LNCAP (cell line): Measurements from ENCODE around the gene IPO8.

Experiments used
- TF ChIP-seq, protein P1 (sequence below): fragments of 450-650 bp; IDR thresholded peaks from 2 replicates; pipeline ENCODE4 v1.5.1; 2017; ENCODE audit warnings: mild to moderate bottlenecking

The IPO8 gene

GRCh38 chr12:30640392-30640791 is 55.3 kb downstream of the IPO8 start:
- TF ChIP-seq, protein P1, sequence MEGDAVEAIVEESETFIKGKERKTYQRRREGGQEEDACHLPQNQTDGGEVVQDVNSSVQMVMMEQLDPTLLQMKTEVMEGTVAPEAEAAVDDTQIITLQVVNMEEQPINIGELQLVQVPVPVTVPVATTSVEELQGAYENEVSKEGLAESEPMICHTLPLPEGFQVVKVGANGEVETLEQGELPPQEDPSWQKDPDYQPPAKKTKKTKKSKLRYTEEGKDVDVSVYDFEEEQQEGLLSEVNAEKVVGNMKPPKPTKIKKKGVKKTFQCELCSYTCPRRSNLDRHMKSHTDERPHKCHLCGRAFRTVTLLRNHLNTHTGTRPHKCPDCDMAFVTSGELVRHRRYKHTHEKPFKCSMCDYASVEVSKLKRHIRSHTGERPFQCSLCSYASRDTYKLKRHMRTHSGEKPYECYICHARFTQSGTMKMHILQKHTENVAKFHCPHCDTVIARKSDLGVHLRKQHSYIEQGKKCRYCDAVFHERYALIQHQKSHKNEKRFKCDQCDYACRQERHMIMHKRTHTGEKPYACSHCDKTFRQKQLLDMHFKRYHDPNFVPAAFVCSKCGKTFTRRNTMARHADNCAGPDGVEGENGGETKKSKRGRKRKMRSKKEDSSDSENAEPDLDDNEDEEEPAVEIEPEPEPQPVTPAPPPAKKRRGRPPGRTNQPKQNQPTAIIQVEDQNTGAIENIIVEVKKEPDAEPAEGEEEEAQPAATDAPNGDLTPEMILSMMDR, result no peak

DNA sequence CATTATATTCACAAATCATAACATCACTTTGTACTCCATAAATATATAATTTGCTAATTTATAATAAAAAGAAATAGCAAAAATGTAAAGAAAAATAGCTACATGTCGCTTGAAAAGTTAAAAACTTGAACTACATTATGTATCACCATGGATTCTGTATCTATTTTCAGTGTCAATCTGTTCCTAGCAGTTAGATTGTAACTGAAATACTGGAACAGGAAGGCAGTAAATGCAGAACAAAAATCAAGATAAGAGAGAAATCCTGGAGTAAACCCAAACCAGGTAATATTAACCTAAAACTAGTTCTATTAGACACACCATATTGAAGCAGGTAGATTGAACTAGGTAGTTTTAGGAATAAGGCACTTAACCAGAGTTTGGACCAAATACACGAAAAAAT is 60.3 kb downstream of the IPO8 start:
- TF ChIP-seq, protein P1, result no peak

DNA sequence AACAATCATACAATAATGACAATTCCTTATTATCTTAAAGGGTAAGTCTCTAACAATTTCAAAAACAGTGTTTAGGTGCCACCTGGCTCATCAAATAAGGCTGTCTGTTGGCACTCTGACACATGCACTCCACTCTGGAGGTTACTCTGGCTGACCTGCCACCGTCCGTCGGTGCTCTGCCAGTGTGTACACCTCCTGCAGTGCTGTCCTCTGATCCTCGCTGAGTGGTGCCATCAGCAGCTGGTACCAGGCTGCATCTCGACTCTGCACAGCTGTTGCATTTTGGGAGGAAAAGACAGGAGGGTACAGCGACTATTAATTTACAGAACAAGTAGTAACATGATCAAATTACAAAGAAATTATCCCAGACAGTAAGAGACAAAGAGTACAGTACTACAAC is 63.9 kb downstream of the IPO8 start:
- TF ChIP-seq, protein P1, result no peak

GRCh38 chr12:30630979-30631285 is 64.7 kb downstream of the IPO8 start:
- TF ChIP-seq, protein P1, result no peak

DNA sequence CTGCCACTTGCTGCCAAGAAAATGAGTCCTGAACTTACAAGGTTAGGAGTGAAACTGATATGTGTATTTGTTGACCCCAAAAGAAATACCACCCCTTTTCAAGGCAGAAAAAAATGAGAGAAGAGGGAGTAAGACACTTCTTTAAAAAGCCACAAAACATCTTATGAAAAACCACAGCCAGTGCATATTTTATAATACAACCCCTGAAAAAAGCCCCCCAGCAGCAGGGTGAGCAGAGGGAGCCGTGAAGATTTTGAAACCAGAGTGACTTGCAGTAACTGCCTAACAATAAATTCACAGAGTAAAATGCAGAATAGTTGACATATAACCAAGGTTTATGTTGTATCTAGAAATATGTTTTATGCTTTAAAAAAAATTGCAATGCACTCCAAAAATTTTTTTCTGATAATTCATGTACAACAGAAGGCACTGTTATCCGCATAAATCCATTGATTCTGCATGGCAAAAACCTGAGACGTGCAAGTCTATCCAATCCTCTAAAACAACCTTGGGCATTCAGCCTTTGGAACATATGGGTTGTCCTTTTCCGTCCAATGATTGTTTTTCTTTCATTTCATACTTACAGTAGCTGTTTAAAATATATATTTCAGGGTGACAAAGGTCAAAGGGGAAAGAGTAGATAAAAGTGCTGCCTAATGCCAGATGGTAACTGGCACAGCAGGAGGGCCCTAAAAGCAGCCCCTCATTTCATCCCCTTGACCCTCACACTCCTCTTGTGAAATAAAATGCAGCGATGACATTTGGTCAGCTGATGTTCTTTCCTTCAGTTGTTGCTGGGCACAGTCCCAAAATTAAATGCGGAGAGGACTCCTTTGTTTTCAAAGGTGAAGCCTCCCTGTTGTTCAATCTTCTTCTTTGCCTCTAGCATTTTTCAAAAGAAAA is 65.3 kb downstream of the IPO8 start:
- TF ChIP-seq, protein P1, result no peak

DNA sequence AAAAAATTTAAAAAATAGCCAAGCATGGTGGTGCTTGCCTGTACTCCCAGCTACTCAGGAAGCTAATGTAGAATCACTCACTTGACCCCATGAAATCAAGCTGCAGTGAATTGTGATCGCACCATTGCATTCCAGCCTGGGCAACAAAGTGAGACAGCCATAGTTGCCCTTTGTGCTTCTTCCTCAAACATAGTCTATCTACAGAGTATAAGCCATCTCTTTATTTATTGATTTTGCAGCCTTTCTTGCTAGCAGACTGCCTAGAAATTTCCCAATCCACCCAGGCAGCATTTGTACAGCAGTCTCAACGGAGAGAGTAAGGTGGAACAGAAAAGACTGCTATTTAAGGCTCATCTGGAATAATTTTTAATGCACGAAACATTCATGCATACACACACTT is 68.8 kb downstream of the IPO8 start:
- TF ChIP-seq, protein P1, result no peak

- TF ChIP-seq, protein P1, result no peak
These were observed 71.7 kb downstream of the IPO8 start for GRCh38 chr12:30624009-30624408.
